ENCODE results near the gene MEG3. TPM values are rescaled to one million over a fixed set of nuclear protein-coding genes. Genes with fewer than 3 reads are reported as not detected.

The MEG3 gene
- total RNA-seq, 2 experiments from 2014 or later = not detected

DNA sequence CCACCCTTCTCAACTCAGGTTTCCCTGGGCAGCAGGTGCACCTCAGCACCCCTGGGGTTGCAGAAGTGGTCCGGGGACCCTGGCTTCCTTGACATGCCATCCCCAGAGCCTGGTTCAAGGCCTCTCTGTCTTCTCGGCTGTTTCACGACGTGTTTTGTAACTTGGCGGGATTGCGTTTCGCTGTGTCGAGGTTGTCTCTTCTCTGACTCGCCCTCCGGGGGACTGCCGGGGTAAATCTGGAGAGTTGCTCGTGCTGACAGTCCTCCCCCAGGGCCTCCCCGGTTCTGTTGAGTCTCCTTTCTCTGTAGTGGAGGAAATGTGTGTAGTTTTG is 25.6 kb downstream of the MEG3 start:
- ATAC-seq (no peak), DNase-seq (no peak)
- Mint-ChIP-seq H3K9me3 (ENCODE audit: insufficient read depth) (no peaks in the 10 kb centered on the region), H3K27ac (no peak overlapping the region), H3K4me3 (no peak overlapping the region), H3K36me3 (ENCODE audit: low read depth) (no peaks in the 10 kb centered on the region), H3K27me3 (ENCODE audit: low read depth) (no peaks in the 10 kb centered on the region), H3K4me1 (ENCODE audit: low read depth) (no peaks in the 10 kb centered on the region)
- POLR2A ChIA-PET = no interaction called here
- CTCF ChIA-PET = interaction anchor here (1.4 to 2.1 kb wide), 3 partner anchors 11 to 788 kb away, joined by 3 to 7 read pairs (median 6); no protein-coding TSS in a partner anchor

DNA sequence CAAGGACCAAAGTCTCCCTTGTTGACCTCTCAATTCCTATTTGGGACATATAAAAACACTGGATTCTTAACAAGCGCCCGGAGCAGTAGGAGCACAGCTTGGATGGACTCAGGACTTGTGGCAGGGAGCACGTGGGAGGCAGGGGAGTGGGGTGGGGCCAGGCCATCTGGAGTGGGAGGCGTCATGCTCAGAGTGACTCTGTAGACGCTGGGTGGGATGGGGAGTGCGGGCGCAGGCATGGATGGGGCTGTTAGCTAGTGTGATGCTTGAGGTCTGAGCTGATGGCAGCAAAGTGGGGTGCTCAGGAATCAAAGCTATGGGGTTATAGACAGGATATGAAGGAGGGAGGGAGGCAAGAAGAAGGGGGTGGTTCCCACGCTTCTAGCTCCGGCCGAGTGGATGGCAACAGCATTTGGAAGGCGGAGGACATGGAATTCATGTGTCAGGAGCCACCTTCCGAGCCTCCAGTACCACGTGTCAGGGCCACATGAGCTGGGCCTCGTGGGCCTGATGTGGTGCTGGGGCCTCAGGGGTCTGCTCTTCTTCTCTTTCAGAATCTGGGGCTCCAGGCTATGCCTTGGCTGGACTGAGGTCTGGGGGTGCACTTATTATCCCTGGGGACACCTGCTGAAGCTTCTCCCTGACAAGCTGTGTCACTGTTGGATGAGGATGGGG is 26.2 kb downstream of the MEG3 start:
- H3K4me1 Mint-ChIP-seq (ENCODE audit: low read depth) = no peaks in the 10 kb centered on the region
- ChIA-PET POLR2A (no interaction called here), CTCF (interaction anchor here (2.1 kb wide), 1 partner anchor 787 kb away, joined by 6 read pairs; no protein-coding TSS in a partner anchor)
- no peak overlapping the region for H3K27ac Mint-ChIP-seq
- H3K4me3 Mint-ChIP-seq = no peak overlapping the region
- H3K9me3 Mint-ChIP-seq (ENCODE audit: insufficient read depth) = no peaks in the 10 kb centered on the region
- no peaks in the 10 kb centered on the region for H3K36me3 Mint-ChIP-seq (ENCODE audit: low read depth)
- no peaks in the 10 kb centered on the region for H3K27me3 Mint-ChIP-seq (ENCODE audit: low read depth)
- ATAC-seq (no peak), DNase-seq (no peak)

DNA sequence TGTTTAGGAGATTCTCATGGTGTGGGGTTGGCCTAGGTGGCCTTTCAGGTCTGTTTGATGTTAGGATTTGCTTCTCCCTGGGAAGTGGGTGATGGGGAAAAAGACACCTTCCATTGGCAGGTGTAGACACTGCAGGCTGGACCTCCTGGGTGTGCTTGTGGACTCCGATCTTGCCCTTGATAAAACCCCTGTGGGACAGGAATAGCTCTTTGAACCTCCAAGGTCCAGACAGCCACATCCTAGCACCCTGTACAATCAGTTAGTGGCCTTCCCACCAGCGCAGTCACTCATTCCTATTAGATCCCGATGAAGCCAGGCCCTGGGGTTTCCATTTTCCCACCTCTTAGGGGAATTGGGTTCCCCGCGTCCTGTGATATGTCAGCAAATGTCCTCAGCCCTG is 28.5 kb downstream of the MEG3 start:
- Mint-ChIP-seq H3K36me3 (ENCODE audit: low read depth) (no peaks in the 10 kb centered on the region), H3K9me3 (ENCODE audit: insufficient read depth) (no peaks in the 10 kb centered on the region)
- CTCF ChIA-PET = no interaction called here

DNA sequence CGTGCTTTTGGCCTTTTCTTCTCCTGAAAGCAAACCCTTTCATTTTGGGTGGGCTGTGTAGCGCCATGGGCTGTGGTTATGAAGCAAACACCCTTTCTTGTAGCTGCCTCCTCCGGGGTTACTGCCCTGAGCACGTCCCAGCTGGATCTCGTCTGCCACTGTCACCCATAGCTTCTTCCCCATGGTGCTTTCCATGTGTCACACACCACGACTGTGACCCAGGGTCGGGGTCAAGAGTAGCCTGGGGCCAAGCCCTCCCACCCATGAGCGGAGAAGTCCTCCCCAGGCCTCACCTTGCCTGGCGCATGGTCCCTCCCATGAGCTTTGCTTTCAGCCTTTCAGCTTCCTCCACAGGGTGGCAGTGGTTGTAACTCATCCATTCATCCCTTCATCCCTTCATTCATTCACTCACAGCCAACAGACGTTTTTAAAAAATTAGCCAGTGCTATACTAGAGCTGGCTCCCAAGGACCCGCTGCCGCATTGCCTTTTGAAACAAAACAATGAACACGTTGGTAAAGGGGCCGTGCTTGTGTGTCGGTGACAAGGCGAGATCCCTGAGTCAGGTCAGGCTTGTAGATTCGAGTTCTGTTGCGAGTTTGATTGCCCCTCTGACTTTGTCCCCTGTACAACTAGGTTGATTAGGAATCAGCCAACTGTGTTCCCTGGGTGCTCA is 29.5 kb downstream of the MEG3 start:
- Mint-ChIP-seq H3K4me3 (no peak overlapping the region), H3K27ac (no peak overlapping the region), H3K9me3 (ENCODE audit: insufficient read depth) (no peaks in the 10 kb centered on the region), H3K36me3 (ENCODE audit: low read depth) (no peaks in the 10 kb centered on the region), H3K27me3 (ENCODE audit: low read depth) (no peaks in the 10 kb centered on the region), H3K4me1 (ENCODE audit: low read depth) (no peaks in the 10 kb centered on the region)
- DNase-seq (no peak), ATAC-seq (no peak)
- ChIA-PET CTCF (no interaction called here), POLR2A (no interaction called here)

More for the DNA sequence above, 28.5 kb downstream of the MEG3 start:
- no peak overlapping the region for H3K27ac Mint-ChIP-seq
- DNase-seq (no peak), ATAC-seq (no peak)
- H3K4me1 Mint-ChIP-seq (ENCODE audit: low read depth) = no peaks in the 10 kb centered on the region
- no peaks in the 10 kb centered on the region for H3K27me3 Mint-ChIP-seq (ENCODE audit: low read depth)
- no peak overlapping the region for H3K4me3 Mint-ChIP-seq
- POLR2A ChIA-PET = no interaction called here

DNA sequence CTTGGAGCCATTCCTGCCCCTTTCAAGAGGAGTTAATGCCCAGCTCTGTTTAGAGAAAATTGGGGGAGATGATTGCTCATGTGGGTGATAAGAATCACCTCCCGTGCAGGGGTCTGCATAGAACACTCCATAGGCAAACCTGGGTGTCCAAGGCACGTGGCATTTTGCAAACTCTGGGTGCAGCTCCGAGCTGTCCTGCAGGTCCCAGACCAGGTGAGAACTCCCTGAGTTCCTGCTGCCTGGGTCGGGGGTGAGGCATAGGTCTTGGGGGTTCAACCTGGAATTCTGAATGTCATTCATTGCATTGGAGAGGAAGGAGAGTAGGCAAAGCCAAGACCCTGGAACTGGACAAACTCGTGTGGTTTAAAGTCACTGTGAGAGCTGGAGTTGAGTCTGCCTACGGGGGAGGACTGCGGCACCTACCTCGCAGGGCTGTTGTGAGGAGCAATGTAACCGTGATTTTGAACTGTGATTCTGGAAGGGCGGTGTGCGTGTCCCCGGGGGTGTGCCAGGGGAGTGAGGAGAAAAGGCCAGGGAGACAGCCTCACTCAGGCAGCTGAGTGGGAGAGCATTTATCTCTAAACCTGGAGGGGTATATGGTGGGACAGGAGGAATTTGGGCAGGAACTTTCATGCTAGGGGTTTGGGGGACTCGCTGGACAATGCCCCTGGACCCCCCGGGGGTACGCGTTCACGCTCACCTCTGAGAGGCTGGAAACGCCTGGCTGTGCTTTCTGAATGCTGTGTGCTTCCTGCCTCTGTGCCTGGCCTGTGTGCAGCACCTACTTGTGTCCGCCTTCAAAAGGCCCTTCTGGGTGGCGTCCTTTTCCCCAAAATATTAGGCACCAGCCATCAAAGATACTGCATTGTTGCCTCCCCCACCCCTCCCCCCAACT is 30.4 kb downstream of the MEG3 start:
- H3K4me3 Mint-ChIP-seq = no peak overlapping the region
- H3K27ac Mint-ChIP-seq = no peak overlapping the region
- ChIA-PET CTCF (no interaction called here), POLR2A (no interaction called here)
- H3K9me3 Mint-ChIP-seq (ENCODE audit: insufficient read depth) = no peaks in the 10 kb centered on the region
- ATAC-seq (no peak), DNase-seq (no peak)
- no peaks in the 10 kb centered on the region for H3K36me3 Mint-ChIP-seq (ENCODE audit: low read depth)
- H3K27me3 Mint-ChIP-seq (ENCODE audit: low read depth) = no peaks in the 10 kb centered on the region
- H3K4me1 Mint-ChIP-seq (ENCODE audit: low read depth) = no peaks in the 10 kb centered on the region

DNA sequence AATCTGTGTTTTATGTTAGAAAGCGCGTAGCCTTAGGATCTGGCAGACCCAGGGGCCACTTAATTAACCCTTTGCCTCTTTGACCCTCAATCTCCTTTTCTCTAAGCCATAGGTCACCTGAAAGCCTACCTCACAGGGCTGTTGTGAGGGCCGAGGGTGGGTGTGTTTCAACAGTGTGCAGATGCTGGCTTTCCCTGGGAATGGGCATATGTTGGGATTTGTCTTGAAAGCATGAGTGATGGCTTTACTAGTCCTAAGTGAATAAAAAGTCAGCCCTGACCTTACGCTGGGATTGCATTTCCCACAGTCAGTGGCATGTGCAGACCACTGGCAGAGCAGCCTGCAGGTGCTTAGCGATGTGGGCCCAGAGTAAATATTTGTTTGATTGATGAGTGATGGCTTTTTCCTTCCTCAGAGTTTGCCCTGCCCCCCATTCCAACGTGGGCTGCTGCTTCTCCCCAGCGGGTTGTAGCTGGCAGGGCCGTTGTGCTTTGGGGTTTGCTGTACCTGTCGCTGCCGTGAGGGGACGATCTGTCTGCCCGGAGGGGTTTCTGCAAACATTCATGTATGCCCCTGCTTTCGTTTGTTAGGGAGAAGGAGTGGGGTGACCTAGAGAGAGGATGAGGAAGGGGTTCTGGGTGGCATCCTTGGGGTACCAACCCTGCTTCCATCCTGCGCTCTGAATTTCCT is 31.5 kb downstream of the MEG3 start:
- Mint-ChIP-seq H3K4me1 (ENCODE audit: low read depth) (no peaks in the 10 kb centered on the region), H3K27me3 (ENCODE audit: low read depth) (no peaks in the 10 kb centered on the region), H3K9me3 (ENCODE audit: insufficient read depth) (no peaks in the 10 kb centered on the region), H3K27ac (no peak overlapping the region), H3K4me3 (no peak overlapping the region), H3K36me3 (ENCODE audit: low read depth) (no peaks in the 10 kb centered on the region)
- CTCF ChIA-PET = no interaction called here
- POLR2A ChIA-PET = no interaction called here
- ATAC-seq = no peak
- no peak for DNase-seq

DNA sequence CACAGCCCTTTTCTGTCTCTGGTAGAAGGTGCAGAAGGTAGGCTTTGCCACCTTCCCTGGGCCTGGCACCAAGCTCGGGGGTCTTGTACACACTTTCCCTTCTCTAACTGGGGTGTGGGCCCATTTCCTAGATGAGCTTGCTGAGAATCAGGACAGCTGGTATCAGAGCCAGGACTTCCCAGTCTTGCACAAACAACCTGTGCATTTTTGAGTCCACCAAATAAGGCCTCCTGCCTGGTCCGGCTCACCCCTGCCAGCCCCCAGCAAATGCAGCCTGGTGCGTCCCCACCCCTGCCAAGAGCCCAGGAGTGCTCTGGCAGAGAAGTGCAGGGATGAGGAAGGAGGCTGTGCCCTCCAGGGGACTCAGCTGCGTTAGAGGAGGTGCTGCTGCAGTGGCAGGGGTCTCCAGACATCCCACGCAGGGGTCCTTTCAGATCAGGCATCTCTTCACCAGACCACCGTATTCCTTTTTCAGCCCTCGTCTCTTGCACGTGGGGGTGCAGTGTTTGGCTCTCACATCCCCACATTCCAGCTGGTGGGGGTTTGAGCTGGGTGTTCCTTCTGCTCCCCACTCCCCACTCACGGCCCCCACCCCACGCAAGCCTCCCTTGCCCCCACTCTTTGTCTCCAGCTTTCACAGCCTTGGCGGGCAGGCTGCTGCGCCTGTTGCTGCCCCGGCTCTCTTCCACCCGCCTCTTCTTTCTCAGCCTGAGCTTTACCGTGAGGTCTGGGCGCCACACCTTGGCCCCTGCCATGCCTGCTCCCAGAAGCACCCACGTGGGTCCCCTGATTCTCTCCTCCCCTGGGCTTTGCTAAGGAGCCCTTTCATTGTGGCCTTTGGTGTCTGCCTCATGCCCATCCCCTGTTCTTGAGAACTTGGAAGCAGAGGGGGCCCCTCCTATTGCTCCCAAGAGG is 32.3 kb downstream of the MEG3 start:
- Mint-ChIP-seq H3K36me3 (ENCODE audit: low read depth) (no peaks in the 10 kb centered on the region), H3K4me3 (no peak overlapping the region), H3K4me1 (ENCODE audit: low read depth) (no peaks in the 10 kb centered on the region), H3K27me3 (ENCODE audit: low read depth) (no peaks in the 10 kb centered on the region), H3K9me3 (ENCODE audit: insufficient read depth) (no peaks in the 10 kb centered on the region), H3K27ac (no peak overlapping the region)
- ChIA-PET CTCF (no interaction called here), POLR2A (no interaction called here)
- DNase-seq = no peak
- no peak for ATAC-seq

DNA sequence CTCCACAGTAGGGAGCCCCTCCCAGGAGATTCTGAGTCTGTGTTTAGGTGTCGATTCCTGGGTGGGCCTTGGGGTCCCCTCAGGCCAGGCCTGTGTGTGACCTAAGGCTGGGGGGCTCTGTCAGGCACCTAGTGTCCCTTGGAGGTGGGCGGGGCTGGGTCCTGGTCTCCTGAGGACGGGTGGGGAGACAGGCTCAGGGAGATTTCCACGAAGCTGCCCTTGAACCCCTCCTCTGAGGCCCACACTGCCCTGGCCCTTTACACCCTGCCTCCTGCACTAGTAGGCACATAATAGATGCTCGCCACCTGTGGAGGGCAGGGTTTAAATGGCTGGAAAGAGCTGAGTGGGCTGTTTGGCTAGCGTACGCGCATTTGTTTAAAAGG is 32.9 kb downstream of the MEG3 start:
- no peaks in the 10 kb centered on the region for H3K36me3 Mint-ChIP-seq (ENCODE audit: low read depth)
- no peaks in the 10 kb centered on the region for H3K9me3 Mint-ChIP-seq (ENCODE audit: insufficient read depth)
- ChIA-PET CTCF (no interaction called here), POLR2A (no interaction called here)
- H3K27me3 Mint-ChIP-seq (ENCODE audit: low read depth) = no peaks in the 10 kb centered on the region
- no peaks in the 10 kb centered on the region for H3K4me1 Mint-ChIP-seq (ENCODE audit: low read depth)
- H3K27ac Mint-ChIP-seq = no peak overlapping the region
- DNase-seq (no peak), ATAC-seq (no peak)
- H3K4me3 Mint-ChIP-seq = no peak overlapping the region

DNA sequence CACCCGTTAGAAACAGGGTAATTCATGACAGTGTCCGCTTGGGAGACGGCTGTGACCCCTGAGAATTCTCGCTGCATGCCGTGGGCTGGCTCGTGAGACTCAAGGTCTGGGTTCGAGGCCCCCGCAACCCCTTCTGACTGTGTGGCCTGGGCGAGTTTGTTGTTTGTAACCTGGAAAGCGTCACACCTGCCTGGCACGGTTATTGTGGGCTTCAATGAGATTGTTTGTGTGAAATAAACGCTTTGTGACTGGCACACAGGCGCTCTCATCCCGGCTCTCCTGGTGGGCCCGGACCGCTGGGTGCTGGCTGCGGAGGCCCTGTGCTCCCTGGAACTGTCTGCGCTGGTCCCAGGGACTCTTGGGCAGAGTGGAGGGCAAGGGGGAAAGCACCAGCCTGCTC is 33.9 kb downstream of the MEG3 start:
- CTCF ChIA-PET = no interaction called here
- Mint-ChIP-seq H3K27ac (no peak overlapping the region), H3K36me3 (ENCODE audit: low read depth) (no peaks in the 10 kb centered on the region), H3K9me3 (ENCODE audit: insufficient read depth) (no peaks in the 10 kb centered on the region), H3K4me3 (no peak overlapping the region), H3K27me3 (ENCODE audit: low read depth) (no peaks in the 10 kb centered on the region), H3K4me1 (ENCODE audit: low read depth) (no peaks in the 10 kb centered on the region)
- DNase-seq = no peak
- no peak for ATAC-seq
- POLR2A ChIA-PET = no interaction called here

DNA sequence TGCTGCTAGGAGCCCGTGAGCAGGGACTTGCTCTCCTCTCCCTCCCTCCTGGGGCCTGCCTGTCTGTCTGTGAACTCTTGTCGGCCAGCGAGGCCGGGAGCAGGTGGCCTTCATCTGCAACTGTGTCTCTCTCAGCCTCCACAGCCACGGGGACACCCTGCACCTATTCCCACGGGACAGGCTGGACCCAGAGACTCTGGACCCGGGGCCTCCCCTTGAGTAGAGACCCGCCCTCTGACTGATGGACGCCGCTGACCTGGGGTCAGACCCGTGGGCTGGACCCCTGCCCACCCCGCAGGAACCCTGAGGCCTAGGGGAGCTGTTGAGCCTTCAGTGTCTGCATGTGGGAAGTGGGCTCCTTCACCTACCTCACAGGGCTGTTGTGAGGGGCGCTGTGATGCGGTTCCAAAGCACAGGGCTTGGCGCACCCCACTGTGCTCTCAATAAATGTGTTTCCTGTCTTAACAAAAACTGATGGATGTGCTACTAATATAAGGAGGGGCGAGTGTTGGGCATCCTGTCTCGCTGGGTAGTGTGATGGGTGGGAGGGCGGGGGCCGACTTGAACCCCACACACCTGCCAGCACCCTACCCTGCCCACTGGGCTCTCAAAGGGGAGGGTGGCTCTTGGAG is 34.8 kb downstream of the MEG3 start:
- ATAC-seq (no peak), DNase-seq (no peak)
- Mint-ChIP-seq H3K4me1 (ENCODE audit: low read depth) (no peaks in the 10 kb centered on the region), H3K9me3 (ENCODE audit: insufficient read depth) (no peaks in the 10 kb centered on the region), H3K27me3 (ENCODE audit: low read depth) (no peaks in the 10 kb centered on the region), H3K27ac (no peak overlapping the region), H3K36me3 (ENCODE audit: low read depth) (no peaks in the 10 kb centered on the region), H3K4me3 (no peak overlapping the region)
- ChIA-PET CTCF (no interaction called here), POLR2A (interaction anchor here (0.6 kb wide), 1 partner anchor 130 kb away, joined by 3 read pairs; no protein-coding TSS in a partner anchor)

Data from activated CD8-positive, alpha-beta T cell treated with anti-CD3 and anti-CD28 coated beads, Interleukin-2, amount 10 ng/mL, durations not matched to agents 7 days and 5 days (primary cell).